RPMI8226 (cell line): ENCODE results near the gene IFNLR1.

Experiments used
- DNase-seq: peaks from one replicate; pipeline ENCODE4 v3.0.0-alpha.2; 2015

The IFNLR1 gene

GRCh38 chr1:24119859-24120756 lies 67.0 kb downstream of the IFNLR1 start:
- DNase-seq = no peak

- no peak for DNase-seq
Measured at GRCh38 chr1:24119489-24119858, 67.6 kb downstream of the IFNLR1 start.

GRCh38 chr1:24118410-24119242 lies 68.5 kb downstream of the IFNLR1 start:
- DNase-seq = no peak

GRCh38 chr1:24117722-24118409 lies 69.2 kb downstream of the IFNLR1 start:
- DNase-seq = no peak

- DNase-seq = no peak
Measured at GRCh38 chr1:24117132-24117531, 70.0 kb downstream of the IFNLR1 start.

GRCh38 chr1:24114753-24115152 lies 72.3 kb downstream of the IFNLR1 start:
- DNase-seq = no peak

GRCh38 chr1:24113641-24114033 lies 73.5 kb downstream of the IFNLR1 start:
- DNase-seq = peak; percentile 39

- peak; percentile 76 for DNase-seq
Measured at GRCh38 chr1:24111996-24112779, 74.9 kb downstream of the IFNLR1 start, which contains the start of gene MYOM3. MYOM3 (minus strand) TSS chr1:24112135; CDS start chr1:24108636, 3,499 bp downstream.

- no peak for DNase-seq
Measured at GRCh38 chr1:24111262-24111995, 75.7 kb downstream of the IFNLR1 start.

GRCh38 chr1:24110642-24111261 lies 76.3 kb downstream of the IFNLR1 start:
- DNase-seq = no peak

GRCh38 chr1:24109686-24110475 lies 77.2 kb downstream of the IFNLR1 start:
- no peak for DNase-seq

- no peak for DNase-seq
Measured at GRCh38 chr1:24109166-24109483, 78.0 kb downstream of the IFNLR1 start.

GRCh38 chr1:24108334-24109165 lies 78.5 kb downstream of the IFNLR1 start:
- DNase-seq = no peak

- no peak for DNase-seq
Measured at GRCh38 chr1:24107462-24108138, 79.5 kb downstream of the IFNLR1 start.

GRCh38 chr1:24105368-24106160 lies 81.5 kb downstream of the IFNLR1 start:
- DNase-seq = no peak

- no peak for DNase-seq
Measured at GRCh38 chr1:24104854-24105253, 82.2 kb downstream of the IFNLR1 start.
